GM19099 (cell line): ENCODE results near the gene HERC4.

Experiments used
- POLR2A ChIP-seq: IDR thresholded peaks from 3 replicates; pipeline ENCODE4 v1.6.1; 2011; ENCODE audit warnings: low read depth; ENCODE audit not compliant: insufficient read length; ENCODE audit errors: extremely low read depth

The HERC4 gene

GRCh38 chr10:68103901-68104300, 28.8 kb upstream of the HERC4 start:
- no peak for TF ChIP-seq POLR2A

DNA sequence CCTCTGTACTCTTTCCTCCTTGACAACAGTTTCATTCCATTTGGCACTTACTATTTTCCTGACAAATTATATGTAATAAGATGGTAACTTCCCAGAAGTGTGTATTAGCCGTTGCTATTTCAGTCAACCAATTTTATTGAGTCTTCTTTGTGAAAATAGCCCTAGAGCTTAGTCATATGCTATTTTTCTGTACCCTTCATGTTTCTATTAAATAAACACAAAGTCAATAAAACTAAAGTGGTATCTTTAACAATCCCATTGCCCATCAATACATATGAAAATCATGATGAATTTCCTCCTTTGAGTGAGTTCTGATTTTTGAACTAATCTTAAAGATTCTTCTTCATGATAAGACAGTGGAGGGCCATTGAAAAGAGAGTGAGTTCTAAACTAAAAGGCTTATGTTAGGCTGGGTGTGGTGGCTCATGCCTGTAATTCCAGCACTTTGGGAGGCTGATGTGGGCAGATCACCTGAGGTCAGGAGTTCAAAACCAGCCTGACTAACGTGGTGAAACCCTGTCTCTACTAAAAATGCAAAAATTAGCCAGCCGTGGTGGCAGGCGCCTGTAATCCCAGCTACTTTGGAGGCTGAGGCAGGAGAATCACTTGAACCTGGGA, 28.3 kb upstream of the HERC4 start:
- TF ChIP-seq POLR2A = no peak

DNA sequence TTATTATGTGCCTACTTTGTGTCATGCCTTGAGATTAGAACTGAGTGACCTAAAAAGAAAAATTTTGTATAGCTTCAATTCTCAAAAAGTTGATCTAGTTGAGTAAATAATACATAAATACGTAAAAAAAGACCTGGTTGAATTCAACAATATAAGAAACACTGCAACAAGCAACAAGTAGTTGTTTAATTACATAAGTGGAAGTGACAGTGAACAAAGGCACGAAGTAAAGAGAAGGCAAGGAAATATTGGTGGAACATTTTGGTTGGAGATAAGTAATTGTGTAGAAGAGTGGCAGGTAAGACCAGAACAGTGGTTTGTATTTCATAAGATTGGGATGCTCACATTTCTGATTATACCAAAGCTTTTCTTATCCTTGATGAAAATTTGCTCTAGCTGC, 26.0 kb upstream of the HERC4 start:
- TF ChIP-seq POLR2A = no peak

DNA sequence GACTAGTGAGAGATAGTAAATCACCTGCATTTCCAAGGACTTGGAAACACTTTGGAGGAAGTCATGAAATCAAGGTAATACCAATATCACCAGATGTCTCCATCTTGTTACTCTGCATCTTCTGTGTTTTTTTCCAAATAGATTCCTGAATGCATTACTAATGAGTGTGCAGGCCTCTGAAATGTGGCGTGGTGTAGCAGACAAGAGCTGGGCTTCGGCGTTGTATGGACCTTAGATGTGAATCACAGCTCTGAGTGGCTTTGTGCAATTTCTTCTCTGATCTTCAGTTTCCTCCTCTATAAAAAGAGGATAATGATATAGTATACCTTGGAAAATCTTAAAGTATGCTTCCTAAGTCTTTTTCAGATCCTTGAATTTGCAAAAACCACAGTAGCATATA, 24.7 kb upstream of the HERC4 start:
- TF ChIP-seq POLR2A = no peak

- no peak for TF ChIP-seq POLR2A
Measured at GRCh38 chr10:68096913-68097516, 21.9 kb upstream of the HERC4 start.

- no peak for TF ChIP-seq POLR2A
Measured at GRCh38 chr10:68095153-68095552, 20.1 kb upstream of the HERC4 start.

DNA sequence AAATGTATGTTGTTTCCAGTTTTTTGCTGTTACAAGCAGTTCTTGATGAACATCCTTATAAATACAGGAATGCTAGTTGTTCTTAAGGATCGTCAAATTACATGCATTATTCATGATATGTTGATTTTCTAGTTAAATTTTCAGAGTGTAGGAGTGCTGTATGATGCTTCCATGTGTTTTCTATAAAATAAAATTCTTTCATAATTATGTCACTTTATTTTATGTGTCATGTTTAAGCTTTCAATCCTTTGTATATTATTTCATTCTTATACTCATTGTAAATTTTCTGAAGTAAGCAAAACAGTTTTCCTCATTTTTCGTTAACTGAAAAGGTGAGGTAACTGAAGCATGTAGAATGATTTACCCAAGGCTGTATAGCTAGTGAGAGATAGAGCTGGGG, 17.4 kb upstream of the HERC4 start:
- no peak for TF ChIP-seq POLR2A

GRCh38 chr10:68090586-68090985, 15.5 kb upstream of the HERC4 start:
- TF ChIP-seq POLR2A = no peak

DNA sequence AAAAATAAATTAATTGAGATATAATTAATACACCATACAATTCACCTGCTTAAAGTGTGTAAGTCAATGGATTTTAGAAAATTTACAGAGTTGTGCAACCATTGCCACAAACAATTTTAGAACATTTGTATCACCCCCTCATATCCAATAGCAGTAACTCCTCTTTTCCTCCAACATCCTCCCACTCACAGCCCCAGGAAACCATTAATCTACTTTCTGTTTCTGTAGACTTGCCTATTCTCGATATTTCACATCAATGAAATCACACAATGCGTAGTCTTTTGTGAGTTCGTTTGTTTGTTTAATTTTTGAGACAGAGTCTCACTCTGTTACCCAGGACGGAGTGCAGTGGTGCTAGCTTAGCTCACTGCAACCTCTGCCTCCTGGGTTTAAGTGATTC, 13.7 kb upstream of the HERC4 start:
- TF ChIP-seq POLR2A = no peak

DNA sequence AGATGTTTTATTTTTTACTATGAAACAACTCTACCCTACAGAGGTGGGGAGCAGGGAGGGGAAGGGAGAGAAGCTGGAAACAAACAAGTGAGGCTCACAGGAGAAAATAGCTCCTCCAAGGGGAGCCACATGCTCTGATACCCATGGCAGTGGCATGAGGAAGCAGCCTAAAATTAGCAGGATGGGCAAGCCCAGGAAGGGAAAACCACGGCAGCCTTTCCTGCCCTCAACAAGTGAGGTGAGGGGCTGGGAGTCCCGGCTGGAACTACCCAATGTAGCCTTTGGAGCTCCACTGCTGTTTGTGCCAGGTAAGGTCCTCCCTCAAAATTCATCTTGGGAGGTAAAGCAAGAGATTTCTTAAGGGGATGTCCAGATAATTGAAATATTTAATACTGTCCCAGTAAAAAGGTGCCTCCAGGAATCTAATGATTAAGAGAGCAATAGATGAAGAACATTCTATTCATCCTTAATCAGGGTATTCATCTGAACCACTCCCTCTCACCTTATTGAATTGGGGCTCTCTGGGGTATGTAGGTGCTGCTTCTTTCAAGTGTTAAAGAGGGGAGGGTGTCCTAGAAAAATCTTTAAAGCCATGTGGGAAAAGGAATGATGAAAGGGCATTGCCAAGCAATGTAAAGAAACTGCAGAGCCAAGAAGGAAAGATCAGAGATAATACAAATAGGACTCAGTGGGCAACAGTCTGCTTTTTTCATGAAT, 12.8 kb upstream of the HERC4 start:
- TF ChIP-seq POLR2A = no peak

DNA sequence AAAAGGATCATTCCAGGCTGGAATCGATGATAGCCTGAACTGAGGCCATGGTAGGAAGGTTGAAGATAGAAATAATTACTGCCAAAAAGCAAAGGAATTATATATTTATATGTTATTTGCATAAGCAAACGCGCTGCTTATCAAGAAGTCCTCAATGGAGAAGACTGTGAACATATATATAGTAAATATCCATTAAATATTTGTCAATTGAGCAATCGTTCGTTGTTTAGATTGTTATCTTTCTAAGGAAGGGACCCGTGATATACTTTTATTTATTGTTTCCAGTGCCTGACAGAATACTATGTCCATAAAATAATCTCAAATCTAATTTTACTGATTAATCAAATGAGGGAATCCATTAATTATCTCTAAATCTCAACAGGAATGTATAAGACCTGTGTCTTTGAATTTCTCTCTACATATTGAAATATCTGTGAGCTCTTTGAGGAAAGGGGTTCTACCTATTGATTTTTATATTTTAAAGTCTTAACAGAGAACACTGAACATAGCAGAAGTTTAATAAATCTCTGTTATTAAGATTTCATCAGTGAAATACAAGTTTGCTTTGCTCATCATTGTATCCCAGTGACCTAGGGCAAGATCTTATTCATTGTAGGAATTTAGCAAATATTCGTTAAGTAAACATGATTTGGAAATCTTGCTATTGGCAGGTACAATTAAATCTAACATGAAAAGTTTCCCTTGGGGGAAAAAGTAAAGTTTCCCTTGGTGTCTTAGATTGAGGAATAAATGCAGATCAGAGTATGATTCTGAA, 12.0 kb upstream of the HERC4 start:
- no peak for TF ChIP-seq POLR2A

GRCh38 chr10:68086011-68086410, 10.9 kb upstream of the HERC4 start:
- no peak for TF ChIP-seq POLR2A

DNA sequence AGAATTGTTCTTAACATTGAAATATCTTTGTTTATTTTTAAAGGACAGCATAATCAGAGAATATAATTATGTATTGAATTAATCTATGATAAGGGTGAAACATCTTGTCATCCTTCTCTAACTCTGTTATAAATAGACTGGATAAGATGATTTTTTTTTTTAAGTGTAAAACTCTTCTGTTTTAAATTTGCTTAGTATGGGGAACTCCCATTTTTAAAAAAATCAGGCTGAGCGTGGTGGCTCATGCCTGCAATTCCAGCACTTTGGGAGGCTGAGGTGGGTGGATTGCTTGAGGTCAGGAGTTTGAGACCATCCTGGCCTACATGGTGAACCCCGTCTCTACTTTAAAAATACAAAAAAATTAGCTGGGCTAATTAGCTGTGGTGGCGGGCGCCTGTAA, 9.4 kb upstream of the HERC4 start:
- no peak for TF ChIP-seq POLR2A

GRCh38 chr10:68083953-68084352, 8.9 kb upstream of the HERC4 start:
- TF ChIP-seq POLR2A = no peak

- no peak for TF ChIP-seq POLR2A
Measured at GRCh38 chr10:68082872-68083271, 7.8 kb upstream of the HERC4 start.
